Motor neuron (in vitro differentiated cells): ENCODE measurements around the gene TCHH. TPM values are rescaled to one million over a fixed set of nuclear protein-coding genes. Genes with fewer than 3 reads are reported as not detected.
A peak's percentile ranks its signal among the peaks of the same experiment; 100 is the strongest.

Experiments
- ATAC-seq, 8 experiments: fragments of 200-7000 bp; cut with Tn5 transposase; replicated peaks in 6 of 8; 2 replicates each; pipeline ENCODE4 v1.8.0; 2021; ENCODE audit warnings: mild to moderate bottlenecking in 8 of 8, moderate library complexity in 8 of 8
- H3K27ac ChIP-seq, 2 donors: fragments of 250-450 bp; sonication (Bioruptor Pico); 2 replicates each; pipeline ENCODE4 v1.9.0; 2021; ENCODE audit warnings: antibody characterized with exemption in 2 of 2, mild to moderate bottlenecking in 2 of 2, moderate library complexity in 1 of 2
- H3K4me1 ChIP-seq, 2 donors: fragments of 250-450 bp; sonication (Bioruptor Pico); replicated peaks in 1 of 2; 2 replicates each; pipeline ENCODE4 v1.6.1; 2021; ENCODE audit warnings: antibody characterized with exemption in 2 of 2, mild to moderate bottlenecking in 2 of 2, moderate library complexity in 1 of 2
- H3K4me3 ChIP-seq, 5 donors: fragments of 250-450 bp; sonication (Bioruptor Pico); 2 replicates each; pipeline ENCODE4 v1.9.0; 2021; ENCODE audit warnings: antibody characterized with exemption in 5 of 5, mild to moderate bottlenecking in 5 of 5, moderate library complexity in 4 of 5
- WGBS, 10 experiments: fragments of 450-650 bp; shearing (Covaris generic); methylation state at CpG; one replicate each; pipeline ENCODE4 v1.0.0; 2022; 5-methylcytosine and 5-hydroxymethylcytosine counted together
- in situ Hi-C, 9 experiments: fragments of 400-800 bp; cut with MboI; loops; one replicate each; pipeline ENCODE4 v1.15.0; 2021; ENCODE audit warnings: low sequenced_read_pairs in 9 of 9, low pct_unique_long_range_greater_than_20kb in 2 of 9; ENCODE audit not compliant: unreplicated experiment in 9 of 9
- total RNA-seq, 8 experiments: library from RNA; unstranded; fragments of 300-600 nt; gene quantifications; 2 replicates each; pipeline versions ENCODE4 v1.2.3 to v1.2.4, GENCODE V29; 2022

TCHH gene
- total RNA-seq, 8 experiments from 2014 or later: 0.07 to 2.9 (median 0.31) TPM

DNA sequence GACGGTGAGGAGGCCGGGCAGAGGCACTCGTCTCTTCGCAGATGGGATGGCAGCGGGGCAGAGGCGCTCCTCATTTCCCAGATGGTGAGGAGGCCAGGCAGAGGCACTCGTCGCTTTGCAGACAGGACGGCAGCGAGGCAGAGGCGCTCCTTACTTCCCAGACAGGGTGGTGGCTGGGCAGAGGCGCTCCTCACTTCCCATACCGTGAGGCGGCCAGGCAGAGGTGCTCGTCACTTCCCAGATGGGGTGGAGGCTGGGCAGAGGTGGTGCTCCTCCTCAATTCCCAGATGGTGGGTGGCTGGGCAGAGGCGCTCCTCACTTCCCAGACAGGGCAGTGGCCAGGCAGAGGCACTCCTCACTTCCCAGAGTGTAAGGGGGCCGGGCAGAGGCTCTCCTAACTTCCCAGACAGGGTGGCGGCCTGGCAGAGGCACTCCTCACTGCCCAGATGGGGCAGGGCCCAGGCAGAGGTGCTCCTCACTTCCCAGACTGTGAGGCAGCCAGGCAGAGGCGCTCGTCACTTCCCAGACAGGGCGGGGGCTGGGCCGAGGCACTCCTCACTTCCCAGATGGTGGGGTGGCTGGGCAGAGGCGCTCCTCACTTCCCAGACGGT lies 36.3 kb downstream of the TCHH start:
- ATAC-seq: peak in 2 of 8 experiments; percentile 22 to 61
- H3K4me1 ChIP-seq: no peaks in the 10 kb centered on the region
- in situ Hi-C loops: no loop called here
- no peak overlapping the region for H3K4me3 ChIP-seq
- no peak overlapping the region for H3K27ac ChIP-seq
- WGBS, 10 experiments: 50 to 77% (median 64%) methylated on average over 1 to 6 of the region's 24 CpGs; no CpG with 5 or more reads in 6 of the 10 experiments

DNA sequence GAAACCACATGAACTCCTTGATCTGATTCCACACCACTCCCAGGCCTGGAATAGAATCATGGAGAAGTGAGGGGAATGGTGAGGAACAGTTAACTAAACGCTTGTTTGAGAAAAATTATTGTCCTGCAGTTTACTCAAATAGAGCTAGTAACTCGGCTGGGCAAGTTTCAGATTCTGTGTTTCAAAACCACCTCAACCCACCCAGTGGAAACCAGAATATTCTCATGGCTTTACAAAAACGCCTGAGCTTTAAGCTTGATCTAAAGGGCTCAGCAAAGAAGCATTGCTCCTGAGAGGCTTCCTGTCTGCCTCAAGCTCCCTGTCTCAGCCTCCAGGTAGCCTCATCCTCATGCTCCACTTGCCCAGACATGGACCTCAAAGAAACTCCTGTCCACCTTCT lies 42.9 kb downstream of the TCHH start:
- no peak for ATAC-seq
- in situ Hi-C loops: loop anchor here in 2 of 9 experiments (25.0 kb wide), 1 partner anchor 390 kb away; no protein-coding TSS in a partner anchor
- no peak overlapping the region for H3K27ac ChIP-seq
- H3K4me3 ChIP-seq: no peak overlapping the region
- WGBS, 10 experiments: 0 to 62% (median 35%) methylated on average over 1 to 3 of the region's 3 CpGs; no CpG with 5 or more reads in 2 of the 10 experiments
- H3K4me1 ChIP-seq: no peaks in the 10 kb centered on the region

DNA sequence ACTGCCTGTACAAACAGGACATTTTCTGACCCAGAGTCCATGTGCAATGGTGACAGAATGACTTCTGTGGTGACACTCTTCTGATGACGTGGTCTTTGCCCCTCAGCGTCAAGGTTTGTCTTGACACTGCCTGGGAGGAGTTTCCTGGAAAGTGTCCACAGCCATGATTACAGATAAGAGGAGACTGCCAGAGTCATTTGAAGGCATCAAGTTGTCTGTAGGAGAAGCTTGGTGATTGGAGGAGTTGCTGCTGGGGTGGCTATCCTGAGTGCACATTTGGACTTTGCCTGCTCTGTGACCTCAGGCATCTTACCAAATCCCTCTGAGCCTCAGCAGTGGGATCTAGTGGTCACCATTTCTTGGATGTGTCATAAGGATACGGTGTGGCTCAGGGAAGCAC lies 44.1 kb downstream of the TCHH start:
- H3K4me1 ChIP-seq: no peaks in the 10 kb centered on the region
- in situ Hi-C loops: loop anchor here in 2 of 9 experiments (25.0 kb wide), 1 partner anchor 391 kb away; no protein-coding TSS in a partner anchor
- 29 to 79% (median 43%) methylated on average over 1 to 3 of the region's 3 CpGs; no CpG with 5 or more reads in 4 of the 10 experiments for WGBS, 10 experiments
- no peak for ATAC-seq
- H3K4me3 ChIP-seq: no peak overlapping the region
- no peak overlapping the region for H3K27ac ChIP-seq

DNA sequence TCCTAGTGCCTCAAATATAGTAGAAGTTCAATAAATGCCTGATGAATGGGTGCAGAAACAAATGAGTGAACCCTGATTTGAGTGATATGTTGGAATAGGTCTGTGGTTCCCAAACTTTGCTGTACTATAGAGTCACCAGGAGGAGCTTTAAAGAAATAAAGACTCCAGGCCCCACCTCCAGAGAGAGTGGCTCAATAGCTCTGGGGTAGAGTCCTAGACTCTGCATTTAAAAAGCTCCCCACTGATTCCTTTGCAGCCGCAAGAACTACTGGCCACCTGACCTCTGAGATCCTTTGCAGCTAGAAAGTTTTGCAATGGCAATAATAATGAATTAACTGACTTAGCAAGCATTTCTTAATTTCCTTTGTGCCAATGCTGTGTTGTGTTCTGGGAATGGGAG lies 47.3 kb downstream of the TCHH start:
- Histone ChIP-seq H3K27ac (no peak overlapping the region), H3K4me1 (no peaks in the 10 kb centered on the region), H3K4me3 (no peak overlapping the region)
- in situ Hi-C loops: loop anchor here in 2 of 9 experiments (25.0 kb wide), 1 partner anchor 394 kb away; no protein-coding TSS in a partner anchor
- ATAC-seq: no peak
- WGBS, 10 experiments: 0 to 57% (median 14%) methylated on average over 1 of the region's 1 CpG; no CpG with 5 or more reads in 3 of the 10 experiments

DNA sequence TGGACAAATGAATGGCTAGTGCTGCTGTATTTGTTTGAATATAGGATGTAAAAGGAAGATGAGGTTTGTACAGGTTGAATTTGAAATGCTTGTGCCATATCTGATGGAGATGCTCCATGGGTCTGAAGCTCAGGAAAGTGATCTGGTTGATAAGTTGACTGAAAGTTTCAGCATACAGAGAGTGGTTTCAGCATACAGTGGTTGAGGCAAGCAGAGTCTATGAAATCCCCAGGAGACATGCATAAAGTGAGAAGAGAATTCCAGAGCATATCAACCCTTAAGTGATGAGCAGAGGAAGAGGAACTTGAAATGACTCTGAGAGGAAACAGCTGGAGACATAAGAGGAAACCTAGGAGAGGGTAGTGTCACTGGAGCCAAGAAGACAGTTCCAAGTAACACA lies 48.1 kb downstream of the TCHH start:
- no peak for ATAC-seq
- Histone ChIP-seq H3K27ac (no peak overlapping the region), H3K4me3 (no peak overlapping the region), H3K4me1 (no peaks in the 10 kb centered on the region)
- in situ Hi-C loops: loop anchor here in 2 of 9 experiments (25.0 kb wide), 1 partner anchor 395 kb away; no protein-coding TSS in a partner anchor

DNA sequence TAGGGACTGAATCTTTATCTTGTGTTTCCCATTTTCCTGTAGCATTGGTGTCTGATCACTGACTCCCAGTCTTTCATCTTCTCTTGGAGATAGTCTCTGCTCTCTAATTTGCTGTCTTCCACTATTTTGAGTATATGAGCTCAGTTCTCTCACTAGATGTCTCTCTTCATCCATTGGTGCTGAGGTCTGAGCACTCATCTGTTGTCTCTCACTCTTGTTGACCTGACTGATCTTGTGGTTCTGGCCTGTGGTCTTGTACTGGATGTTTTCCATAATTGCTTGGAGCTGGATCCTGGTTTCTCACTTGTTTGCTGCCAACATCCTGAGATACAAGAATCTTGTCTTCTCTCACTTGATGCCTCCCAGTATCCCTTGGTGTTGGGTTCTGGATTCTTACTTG lies 53.3 kb downstream of the TCHH start:
- H3K4me1 ChIP-seq: no peaks in the 10 kb centered on the region
- no peak overlapping the region for H3K27ac ChIP-seq
- no peak overlapping the region for H3K4me3 ChIP-seq
- ATAC-seq: no peak
- in situ Hi-C loops: loop anchor here in 2 of 9 experiments (25.0 kb wide), 1 partner anchor 400 kb away; no protein-coding TSS in a partner anchor

Other genes starting within 250 kb of the TCHH start
- 10 to 100 TPM; 15.6 to 25.8 (median 21.8) TPM for gene THEM4, start 205.9 kb downstream of the TCHH start, total RNA-seq
- gene S100A10, start 121.6 kb downstream of the TCHH start, total RNA-seq: 100 to 1,000 TPM in 3 of 8 experiments, 10 to 100 TPM in 1, 1 to 10 TPM in 2, under 1 TPM in 2; 0.46 to 399 (median 22.8) TPM
- gene S100A11, start 78.4 kb downstream of the TCHH start, total RNA-seq: 100 to 1,000 TPM in 2 of 8 experiments, 10 to 100 TPM in 2, 1 to 10 TPM in 1, not detected in 3; 2.2 to 494 (median 45.8) TPM
- gene TCHHL1, start 26.4 kb downstream of the TCHH start, total RNA-seq: under 1 TPM in 4 of 8 experiments, not detected in 4; 0.13 to 0.43 (median 0.17) TPM
- under 1 TPM in 4 of 8 experiments, not detected in 4; 0.05 to 0.41 (median 0.23) TPM for gene RPTN, start 43.8 kb upstream of the TCHH start, total RNA-seq
- gene HRNR, start 108.7 kb upstream of the TCHH start, total RNA-seq: 1 to 10 TPM in 2 of 8 experiments, under 1 TPM in 5, not detected in 1; 0.07 to 4.7 (median 0.29) TPM
- 100 to 1,000 TPM in 1 of 8 experiments, 1 to 10 TPM in 1, under 1 TPM in 5, not detected in 1; 0.09 to 269 (median 0.21) TPM for gene FLG, start 209.8 kb upstream of the TCHH start, total RNA-seq
- 1 to 10 TPM in 1 of 8 experiments, under 1 TPM in 5, not detected in 2; 0.07 to 1.1 (median 0.20) TPM for gene FLG2, start 244.6 kb upstream of the TCHH start, total RNA-seq